OCI-LY1 (cell line): ENCODE data around the gene CYB561.

ENCODE experiments used
- H2AFZ ChIP-seq: fragments of 200-600 bp; sonication (generic), shearing (Covaris generic); 2 replicates; pipeline ENCODE4 v1.6.0; 2014; ENCODE audit warnings: antibody characterized with exemption, mild to moderate bottlenecking, low read length
- H3F3A ChIP-seq: fragments of 200-600 bp; sonication (generic), shearing (Covaris generic); 2 replicates; pipeline ENCODE4 v1.6.0; 2014; ENCODE audit warnings: mild to moderate bottlenecking, antibody characterized with exemption, low read length, moderate library complexity; ENCODE audit not compliant: insufficient read depth
- H3K27ac ChIP-seq: fragments of 200-600 bp; sonication (generic); 2 replicates; pipeline ENCODE4 v1.5.1; 2014; ENCODE audit warnings: low read length, mixed run types, mild to moderate bottlenecking, low read depth; ENCODE audit not compliant: poor library complexity, severe bottlenecking
- H3K27me3 ChIP-seq: fragments of 200-600 bp; sonication (generic); 2 replicates; pipeline ENCODE4 v1.6.0; 2014; ENCODE audit warnings: antibody characterized with exemption, mild to moderate bottlenecking, low read length, moderate library complexity; ENCODE audit not compliant: insufficient read depth
- H3K36me3 ChIP-seq: fragments of 200-600 bp; sonication (generic); 2 replicates; pipeline ENCODE4 v1.6.1; 2014; ENCODE audit warnings: mild to moderate bottlenecking, antibody characterized with exemption, low read length, moderate library complexity, mixed read lengths; ENCODE audit not compliant: insufficient read depth
- H3K4me1 ChIP-seq: fragments of 200-600 bp; sonication (generic); 2 replicates; pipeline ENCODE4 v1.5.1; 2014; ENCODE audit warnings: mild to moderate bottlenecking, low read length, moderate library complexity; ENCODE audit not compliant: insufficient read depth, severe bottlenecking
- H3K4me2 ChIP-seq: fragments of 200-600 bp; sonication (generic), shearing (Covaris generic); 2 replicates; pipeline ENCODE4 v1.6.1; 2014; ENCODE audit warnings: low read length
- H3K4me3 ChIP-seq: fragments of 200-600 bp; sonication (generic); 2 replicates; pipeline ENCODE4 v1.5.1; 2014; ENCODE audit warnings: low read length, low read depth, mild to moderate bottlenecking, mixed read lengths; ENCODE audit not compliant: poor library complexity, severe bottlenecking
- H3K79me2 ChIP-seq: fragments of 200-600 bp; shearing (Covaris generic); 2 replicates; pipeline ENCODE4 v1.6.1; 2016; ENCODE audit warnings: mixed run types, low read length, mixed read lengths; ENCODE audit not compliant: insufficient read depth
- H3K9ac ChIP-seq: fragments of 200-600 bp; sonication (generic), shearing (Covaris generic); 2 replicates; pipeline ENCODE4 v1.6.1; 2014; ENCODE audit warnings: mild to moderate bottlenecking, low read length, mixed read lengths
- H3K9me2 ChIP-seq: fragments of 200-600 bp; sonication (generic), shearing (Covaris generic); 2 replicates; pipeline ENCODE4 v1.6.1; 2014; ENCODE audit warnings: low read depth, mild to moderate bottlenecking, low read length, mixed read lengths
- H3K9me3 ChIP-seq: fragments of 200-600 bp; shearing (Covaris generic); 2 replicates; pipeline ENCODE4 v1.6.1; 2014; ENCODE audit warnings: low read length, mixed read lengths
- H4K20me1 ChIP-seq: fragments of 200-600 bp; sonication (generic), shearing (Covaris generic); 2 replicates; pipeline ENCODE4 v1.6.0; 2016; ENCODE audit warnings: mild to moderate bottlenecking, low read length; ENCODE audit not compliant: insufficient read depth
- CTCF ChIP-seq: fragments of 200-600 bp; sonication (generic), shearing (Covaris generic); IDR thresholded peaks from 2 replicates; pipeline ENCODE4 v1.5.1; 2017; ENCODE audit warnings: mild to moderate bottlenecking, antibody characterized with exemption, low read length, moderate library complexity, mixed read lengths
- EZH2 ChIP-seq: fragments of 200-600 bp; sonication (generic), shearing (Covaris generic); IDR thresholded peaks from 2 replicates; pipeline ENCODE4 v1.8.0; 2017; ENCODE audit warnings: borderline replicate concordance, mixed run types, mild to moderate bottlenecking, antibody characterized with exemption, low read length, moderate library complexity, mixed read lengths

Gene CYB561

GRCh38 chr17:63450551-63450950 lies 4.4 kb upstream of the CYB561 start:
- peaks cover 13% of the 10 kb centered on the region for H3K4me1 ChIP-seq
- TF ChIP-seq EZH2 (no peak), CTCF (no peak)
- H2AFZ ChIP-seq = no peak overlapping the region

GRCh38 chr17:63448655-63449054 lies 2.5 kb upstream of the CYB561 start:
- H3K4me1 ChIP-seq = peaks cover 13% of the 10 kb centered on the region
- H3K79me2 ChIP-seq = no peaks in the 10 kb centered on the region
- no peak overlapping the region for H3K9ac ChIP-seq
- no peaks in the 10 kb centered on the region for H3K36me3 ChIP-seq
- H3K9me3 ChIP-seq = no peaks in the 10 kb centered on the region
- H3K4me2 ChIP-seq = no peak overlapping the region
- H3K9me2 ChIP-seq = no peaks in the 10 kb centered on the region
- no peak overlapping the region for H3K27ac ChIP-seq
- no peaks in the 10 kb centered on the region for H3F3A ChIP-seq
- no peaks in the 10 kb centered on the region for H4K20me1 ChIP-seq
- no peak overlapping the region for H2AFZ ChIP-seq
- no peak overlapping the region for H3K4me3 ChIP-seq
- H3K27me3 ChIP-seq = peaks cover 5% of the 10 kb centered on the region; the same call in 1 of the 2 replicates
- TF ChIP-seq EZH2 (no peak), CTCF (no peak)

More at GRCh38 chr17:63450551-63450950, 4.4 kb upstream of the CYB561 start:
- Histone ChIP-seq H4K20me1 (no peaks in the 10 kb centered on the region), H3K27ac (no peak overlapping the region), H3K36me3 (no peaks in the 10 kb centered on the region), H3K9me3 (no peaks in the 10 kb centered on the region), H3K79me2 (no peaks in the 10 kb centered on the region), H3K4me2 (no peak overlapping the region), H3K9me2 (no peaks in the 10 kb centered on the region), H3F3A (no peaks in the 10 kb centered on the region), H3K27me3 (no peaks in the 10 kb centered on the region), H3K4me3 (no peak overlapping the region), H3K9ac (no peak overlapping the region)

GRCh38 chr17:63447471-63448009 lies 1.4 kb upstream of the CYB561 start:
- H3K79me2 ChIP-seq = no peaks in the 10 kb centered on the region
- no peaks in the 10 kb centered on the region for H3K9me3 ChIP-seq
- no peaks in the 10 kb centered on the region for H3K9me2 ChIP-seq
- H3K36me3 ChIP-seq = no peaks in the 10 kb centered on the region
- no peak for TF ChIP-seq EZH2
- TF ChIP-seq CTCF = no peak
- no peaks in the 10 kb centered on the region for H4K20me1 ChIP-seq
- no peak overlapping the region for H2AFZ ChIP-seq
- peaks cover 5% of the 10 kb centered on the region; the same call in 1 of the 2 replicates for H3K27me3 ChIP-seq
- peaks cover 13% of the 10 kb centered on the region for H3K4me1 ChIP-seq
- no peak overlapping the region for H3K9ac ChIP-seq
- H3K4me3 ChIP-seq = no peak overlapping the region
- H3K4me2 ChIP-seq = no peak overlapping the region
- H3K27ac ChIP-seq = no peak overlapping the region
- H3F3A ChIP-seq = no peaks in the 10 kb centered on the region
